HCT116 (cell line): ENCODE data around the gene TMTC2. TPM values are rescaled to one million over a fixed set of nuclear protein-coding genes. Genes with fewer than 3 reads are reported as not detected.
A peak's percentile ranks its signal among the peaks of the same experiment; 100 is the strongest.

Experiments
- ATAC-seq: fragments of 200-7000 bp; cut with Tn5 transposase; 2 replicates; pipeline ENCODE4 v1.9.1; 2020; ENCODE audit warnings: mild to moderate bottlenecking, moderate library complexity
- BruUV-seq: library from RNA; stranded (reverse); fragments of 400-500 nt; replicated peaks from 2 replicates; lab custom pipeline; 2021; lab: Mats Ljungman, UMichigan
- CTCF ChIA-PET: fragments of 300-600 bp; sonication (Branson Sonifier 250); formaldehyde crosslinking; loops from one replicate; lab custom pipeline; 2021; ENCODE audit warnings: antibody characterized with exemption; lab: Charles Lee
- POLR2A ChIA-PET: fragments of 300-600, 350-600 bp; sonication (Branson Sonifier 250); formaldehyde crosslinking; loops from one replicate; lab custom pipeline; 2021; ENCODE audit warnings: antibody characterized with exemption; lab: Charles Lee
- RAD21 ChIA-PET, 2 experiments: fragments of 300-600 bp; sonication (Branson Sonifier 250); formaldehyde crosslinking; loops; one replicate each; lab custom pipeline; 2023; ENCODE audit warnings: low total read pairs in 2 of 2; ENCODE audit not compliant: uncharacterized antibody in 2 of 2, unreplicated experiment in 2 of 2, low non-redundant PET in 1 of 2; lab: Charles Lee
- DNase-seq: peaks from one replicate; pipeline ENCODE4 v3.0.0-alpha.2; 2010; ENCODE audit warnings: low read depth, low spot score
- H2AFZ ChIP-seq: fragments of 200-600 bp; shearing (Covaris generic), sonication (generic); 2 replicates; pipeline ENCODE4 v1.6.1; 2017; ENCODE audit warnings: low read depth, mixed run types, mixed read lengths, antibody characterized with exemption, low read length; ENCODE audit not compliant: poor library complexity, severe bottlenecking
- H3K27ac ChIP-seq: 2 replicates; pipeline ENCODE4 v1.5.1; 2012; ENCODE audit warnings: low read depth, low read length
- H3K27me3 ChIP-seq: fragments of 200-600 bp; sonication (generic); 2 replicates; pipeline ENCODE4 v1.6.1; 2016; ENCODE audit warnings: mixed run types, low read length, mixed read lengths; ENCODE audit not compliant: insufficient read depth
- H3K36me3 ChIP-seq, 2 experiments: fragments of 200-500 bp in 1 of 2; fragments of 200-600 bp in 1 of 2; sonication (Bioruptor generic) in 1 of 2; sonication (generic) in 1 of 2; 2 replicates each; pipeline versions ENCODE4 v1.5.1 to v1.6.1; 2014 to 2016; ENCODE audit warnings: low read length in 2 of 2, inconsistent platforms in 1 of 2, mixed read lengths in 1 of 2, mixed run types in 1 of 2; ENCODE audit not compliant: insufficient read depth in 2 of 2, control insufficient read depth in 1 of 2
- H3K4me1 ChIP-seq, 2 experiments: fragments of 200-600 bp in 1 of 2; sonication (generic) in 1 of 2; 2 replicates each; pipeline versions ENCODE4 v1.5.1 to v1.6.1; 2012 to 2017; ENCODE audit warnings: low read length in 2 of 2, inconsistent platforms in 1 of 2, mild to moderate bottlenecking in 1 of 2, mixed read lengths in 1 of 2, mixed run types in 1 of 2, moderate library complexity in 1 of 2; ENCODE audit not compliant: insufficient read depth in 2 of 2, control insufficient read depth in 1 of 2
- H3K4me2 ChIP-seq: fragments of 200-600 bp; sonication (generic); 2 replicates; pipeline ENCODE4 v1.6.1; 2017; ENCODE audit warnings: mixed run types, low read length, mixed read lengths
- H3K4me3 ChIP-seq, 2 experiments: fragments of 200-600 bp in 1 of 2; sonication (generic) in 1 of 2; replicated peaks in 1 of 2; 2 replicates each; pipeline ENCODE4 v1.5.1; 2011 to 2016; ENCODE audit warnings: low read length in 2 of 2, control low read depth in 1 of 2, low read depth in 1 of 2, mild to moderate bottlenecking in 1 of 2, mixed read lengths in 1 of 2, mixed run types in 1 of 2
- H3K79me2 ChIP-seq: fragments of 200-600 bp; sonication (generic); 2 replicates; pipeline ENCODE4 v1.6.1; 2017; ENCODE audit warnings: mild to moderate bottlenecking, mixed run types, low read length, moderate library complexity, mixed read lengths; ENCODE audit not compliant: insufficient read depth
- H3K9ac ChIP-seq: fragments of 200-600 bp; sonication (generic); 2 replicates; pipeline ENCODE4 v1.6.1; 2016; ENCODE audit warnings: low read length, mixed read lengths
- H3K9me2 ChIP-seq: fragments of 200-600 bp; sonication (generic), shearing (Covaris generic); 2 replicates; pipeline ENCODE4 v1.6.1; 2017; ENCODE audit warnings: mixed run types, mild to moderate bottlenecking, moderate library complexity; ENCODE audit not compliant: insufficient read depth
- H3K9me3 ChIP-seq, 2 experiments: fragments of 200-500 bp in 1 of 2; fragments of 200-600 bp in 1 of 2; sonication (Bioruptor generic) in 1 of 2; sonication (generic) in 1 of 2; 2 replicates each; pipeline ENCODE4 v1.6.1; 2014 to 2017; ENCODE audit warnings: low read length in 2 of 2, mixed read lengths in 2 of 2, inconsistent platforms in 1 of 2, low read depth in 1 of 2, mild to moderate bottlenecking in 1 of 2, mixed run types in 1 of 2, moderate library complexity in 1 of 2; ENCODE audit not compliant: control insufficient read depth in 1 of 2, insufficient read depth in 1 of 2
- H4K20me1 ChIP-seq: fragments of 200-600 bp; sonication (generic), shearing (Covaris generic); 2 replicates; pipeline ENCODE4 v1.6.1; 2017; ENCODE audit warnings: mixed run types, mild to moderate bottlenecking, moderate library complexity; ENCODE audit not compliant: insufficient read depth
- ATF3 ChIP-seq: IDR thresholded peaks from 2 replicates; pipeline ENCODE4 v1.6.1; 2012
- CBX3 ChIP-seq: IDR thresholded peaks from 2 replicates; pipeline ENCODE4 v1.6.1; 2012; ENCODE audit warnings: low read depth
- CEBPB ChIP-seq: IDR thresholded peaks from 2 replicates; pipeline ENCODE4 v1.6.1; 2012; ENCODE audit warnings: low read depth
- CTCF ChIP-seq, 3 experiments: fragments of 200-600 bp in 1 of 3; sonication (generic) in 1 of 3; IDR thresholded peaks in 2 of 3; conservative IDR thresholded peaks in 1 of 3; 2 replicates each; pipeline ENCODE4 v1.5.1; 2012 to 2017; ENCODE audit warnings: low read depth in 2 of 3, low read length in 2 of 3, antibody characterized with exemption in 1 of 3, borderline replicate concordance in 1 of 3, control low read depth in 1 of 3, mild to moderate bottlenecking in 1 of 3, mixed read lengths in 1 of 3, mixed run types in 1 of 3, moderate library complexity in 1 of 3; ENCODE audit not compliant: insufficient read depth in 1 of 3
- EGR1 ChIP-seq: IDR thresholded peaks from 2 replicates; pipeline ENCODE4 v1.6.1; 2012; ENCODE audit warnings: low read depth
- EZH2 ChIP-seq: fragments of 200-600 bp; sonication (generic); IDR thresholded peaks from 2 replicates; pipeline ENCODE4 v1.6.1; 2017; ENCODE audit warnings: antibody characterized with exemption, mixed run types
- FOSL1 ChIP-seq: IDR thresholded peaks from 2 replicates; pipeline ENCODE4 v1.6.1; 2012; ENCODE audit warnings: low read depth
- JUND ChIP-seq: IDR thresholded peaks from 2 replicates; pipeline ENCODE4 v1.6.1; 2012
- MAX ChIP-seq: IDR thresholded peaks from 2 replicates; pipeline ENCODE4 v1.6.1; 2012
- POLR2A ChIP-seq: IDR thresholded peaks from 2 replicates; pipeline ENCODE4 v1.7.0; 2011; ENCODE audit warnings: borderline replicate concordance; ENCODE audit not compliant: insufficient read depth, insufficient read length; ENCODE audit errors: extremely low read depth
- POLR2AphosphoS5 ChIP-seq: IDR thresholded peaks from 2 replicates; pipeline ENCODE4 v1.6.1; 2011; ENCODE audit warnings: mild to moderate bottlenecking, low read depth, low read length, moderate library complexity
- REST ChIP-seq: IDR thresholded peaks from 2 replicates; pipeline ENCODE4 v1.6.1; 2012; ENCODE audit warnings: low read depth
- SIN3A ChIP-seq: IDR thresholded peaks from 2 replicates; pipeline ENCODE4 v1.6.1; 2012; ENCODE audit warnings: low read depth
- SP1 ChIP-seq: IDR thresholded peaks from 2 replicates; pipeline ENCODE4 v1.6.1; 2012; ENCODE audit warnings: low read depth
- SRF ChIP-seq: IDR thresholded peaks from 2 replicates; pipeline ENCODE4 v1.6.1; 2012; ENCODE audit warnings: low read depth
- TCF7L2 ChIP-seq: IDR thresholded peaks from 2 replicates; pipeline ENCODE4 v1.7.0; 2011; ENCODE audit warnings: borderline replicate concordance, inconsistent platforms; ENCODE audit not compliant: insufficient read depth, insufficient read length; ENCODE audit errors: extremely low read depth
- YY1 ChIP-seq: IDR thresholded peaks from 2 replicates; pipeline ENCODE4 v1.6.1; 2011; ENCODE audit warnings: low read length, low read depth, moderate library complexity, mild to moderate bottlenecking; ENCODE audit not compliant: insufficient replicate concordance; ENCODE audit errors: extremely low read depth
- ZBTB33 ChIP-seq: IDR thresholded peaks from 2 replicates; pipeline ENCODE4 v1.6.1; 2011; ENCODE audit warnings: mild to moderate bottlenecking, low read length, moderate library complexity; ENCODE audit not compliant: insufficient replicate concordance; ENCODE audit errors: extremely low read depth
- ZNF274 ChIP-seq: fragments of 200-500 bp; sonication (Bioruptor generic); IDR thresholded peaks from 2 replicates; pipeline ENCODE4 v1.6.1; 2014; ENCODE audit warnings: mild to moderate bottlenecking, low read depth, low read length, inconsistent platforms
- intact Hi-C: fragments of 100-400 bp; cut with micrococcal nuclease; formaldehyde crosslinking; loops from 2 replicates; pipeline ENCODE4 v1.10.0; 2022
- total RNA-seq: library from RNA; stranded (reverse); gene quantifications from one replicate; pipeline ENCODE4 v1.2.1, GENCODE V29; 2021; ENCODE audit not compliant: unreplicated experiment

The TMTC2 gene
- total RNA-seq, 1 experiment from 2014 or later, result 11.5 TPM

- no TSS peak for BruUV-seq
- no peaks in the 10 kb centered on the region for H3K27me3 ChIP-seq
Observed at GRCh38 chr12:82746668-82747067, 60.0 kb downstream of the TMTC2 start.

More at GRCh38 chr12:82746668-82747067, 60.0 kb downstream of the TMTC2 start:
- H3K9me3 ChIP-seq, result no peaks in the 10 kb centered on the region
- ATAC-seq (no peak), DNase-seq (no peak)
- no peaks in the 10 kb centered on the region for H4K20me1 ChIP-seq
- no peak overlapping the region for H3K27ac ChIP-seq
- H3K4me2 ChIP-seq, result peak overlapping the region; percentile 4; the same call in 1 of the 2 replicates
- H3K9me2 ChIP-seq, result no peaks in the 10 kb centered on the region
- peaks cover 6 to 12% of the 10 kb centered on the region in 2 experiments; a peak in 3 of 4 replicates for H3K4me1 ChIP-seq
- RAD21 ChIA-PET, result no interaction called here
- no peaks in the 10 kb centered on the region for H3K36me3 ChIP-seq
- CTCF ChIA-PET, result no interaction called here
- H3K79me2 ChIP-seq, result no peaks in the 10 kb centered on the region
- TF ChIP-seq FOSL1, result no peak
- TF ChIP-seq ZBTB33, result no peak
- TF ChIP-seq SIN3A, result no peak
- no peak for TF ChIP-seq ZNF274
- TF ChIP-seq JUND, result no peak
- TF ChIP-seq CEBPB, result no peak
- no peak for TF ChIP-seq SRF
- TF ChIP-seq YY1, result no peak
- no peak for TF ChIP-seq SP1
- TF ChIP-seq CBX3, result no peak
- TF ChIP-seq POLR2AphosphoS5, result no peak
- no peak for TF ChIP-seq EGR1
- TF ChIP-seq ATF3, result no peak
- TF ChIP-seq EZH2, result no peak
- TF ChIP-seq REST, result no peak
- no peak for TF ChIP-seq POLR2A
- no peak for TF ChIP-seq CTCF (IDR thresholded peaks at IDR 0.05 in 2 of 3, conservative IDR thresholded peaks at IDR 0.05 in 1 of 3; ENCODE audit: borderline replicate concordance in 1 of 3, insufficient read depth in 1 of 3, low read depth in 2 of 3, low read length in 2 of 3)
- TF ChIP-seq TCF7L2, result no peak
- no peak for TF ChIP-seq MAX
- H2AFZ ChIP-seq, result no peak overlapping the region
- no peak overlapping the region for H3K4me3 ChIP-seq
- intact Hi-C loops, result no loop called here
- POLR2A ChIA-PET, result no interaction called here
- H3K9ac ChIP-seq, result no peak overlapping the region
